ENCODE measurements around the gene CREB5.

CREB5 gene

DNA sequence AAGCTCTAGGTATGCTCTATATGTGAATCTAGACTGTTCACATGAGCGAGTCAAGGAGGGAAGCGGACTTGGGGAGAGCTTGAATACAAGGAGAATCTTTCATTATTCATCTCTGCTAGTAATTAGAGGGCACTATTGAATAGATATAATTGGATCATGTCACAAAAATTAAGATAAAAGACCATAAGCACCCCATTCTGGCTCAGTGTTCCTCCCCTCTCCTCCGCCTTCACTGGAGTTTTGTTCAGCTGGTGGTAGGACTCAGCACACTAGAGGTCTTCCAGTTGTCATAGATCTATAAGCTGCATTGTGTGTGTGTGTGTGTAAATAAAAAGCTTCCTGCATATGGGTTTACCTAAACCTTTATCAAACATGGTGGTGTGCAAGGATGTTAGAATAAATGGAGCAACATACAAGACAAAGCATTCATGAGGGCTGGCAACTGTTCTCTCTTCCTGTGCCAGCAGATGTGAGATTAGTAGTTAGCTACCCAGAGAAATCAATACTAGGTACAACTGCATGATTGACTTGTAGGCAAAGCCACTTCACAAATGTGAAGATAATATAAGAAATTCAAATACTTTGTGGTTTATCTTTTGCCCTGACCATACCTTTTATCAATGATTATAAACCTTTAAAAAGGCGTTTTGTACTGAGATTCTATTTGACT is 142.6 kb downstream of the CREB5 start:
- DNase-seq = no peak

DNA sequence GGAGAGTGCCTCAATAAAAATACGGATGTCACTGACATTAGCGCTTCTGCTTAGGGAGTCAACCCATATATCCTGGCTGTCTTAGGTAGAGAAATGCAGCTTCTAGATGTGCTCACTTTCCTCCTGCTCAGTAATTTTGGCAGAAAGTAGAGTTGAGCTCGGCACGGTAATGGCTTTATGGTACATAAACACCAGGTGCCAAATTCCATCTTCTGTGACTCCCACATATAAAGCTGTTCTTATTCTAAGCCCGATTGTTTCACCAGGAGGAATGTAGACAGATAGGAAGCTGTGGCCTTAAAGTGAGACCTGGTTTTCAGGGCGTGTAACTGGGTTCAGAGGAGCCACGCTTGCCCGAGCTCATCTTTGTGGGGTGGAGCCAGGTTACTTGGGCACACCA is 143.7 kb downstream of the CREB5 start:
- DNase-seq = no peak

DNA sequence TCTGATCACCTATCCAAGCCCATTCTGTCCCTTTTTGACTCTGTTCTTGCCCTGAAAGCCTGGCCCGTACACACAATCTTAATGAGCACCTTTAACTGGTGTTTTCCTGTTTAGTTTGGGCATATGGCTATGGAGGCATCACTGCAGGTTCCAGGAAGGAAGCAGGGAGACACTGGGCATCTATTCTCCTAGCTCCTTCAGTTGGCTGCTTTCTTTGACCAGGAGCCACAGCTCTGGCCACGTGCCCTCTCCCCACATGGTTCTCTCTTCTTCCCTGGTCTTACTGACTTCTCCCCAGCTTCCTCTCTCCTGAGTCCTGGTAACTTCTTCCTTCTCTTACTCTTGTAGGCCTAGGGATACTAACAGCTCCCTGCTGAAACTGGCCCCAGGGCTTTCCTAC is 144.4 kb downstream of the CREB5 start:
- DNase-seq = no peak

DNA sequence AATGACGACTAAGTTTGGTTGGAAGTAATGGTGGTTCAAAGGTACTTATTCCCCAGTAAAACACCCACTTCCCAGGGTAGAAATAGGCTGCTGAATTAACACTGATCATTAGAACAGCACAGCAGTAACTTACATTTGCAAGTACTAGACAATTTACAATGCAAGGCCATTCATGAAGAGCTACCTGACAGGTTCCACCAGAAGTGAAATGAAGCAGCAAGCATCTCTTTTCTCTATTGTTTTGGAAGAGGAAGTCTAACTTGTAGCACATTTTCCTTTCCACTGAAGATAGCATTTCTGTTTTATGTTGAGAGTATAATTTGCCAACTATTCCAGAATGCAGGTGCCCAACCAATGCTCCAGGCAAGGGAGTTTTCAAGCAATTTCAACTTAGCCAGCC is 145.9 kb downstream of the CREB5 start:
- DNase-seq = no peak

DNA sequence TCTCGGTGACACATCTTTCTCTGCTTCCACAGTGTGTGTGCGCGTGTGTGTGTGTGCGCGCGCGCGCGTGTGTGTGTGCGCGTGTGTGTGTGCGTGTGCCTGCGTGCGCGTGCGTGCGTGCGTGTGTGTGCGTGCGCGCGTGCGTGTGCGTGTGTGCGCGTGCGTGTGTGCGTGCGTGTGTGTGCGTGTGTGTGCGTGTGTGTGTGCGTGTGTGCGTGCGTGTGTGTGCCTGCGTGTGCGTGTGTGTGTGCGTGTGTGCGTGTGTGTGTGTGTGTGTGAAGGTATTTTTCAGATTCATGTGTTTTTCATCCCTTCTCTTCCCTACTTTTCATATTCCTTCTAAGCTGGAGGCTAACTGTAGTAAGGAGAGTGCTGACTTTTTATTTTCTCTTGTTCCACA is 148.4 kb downstream of the CREB5 start:
- DNase-seq = no peak

DNA sequence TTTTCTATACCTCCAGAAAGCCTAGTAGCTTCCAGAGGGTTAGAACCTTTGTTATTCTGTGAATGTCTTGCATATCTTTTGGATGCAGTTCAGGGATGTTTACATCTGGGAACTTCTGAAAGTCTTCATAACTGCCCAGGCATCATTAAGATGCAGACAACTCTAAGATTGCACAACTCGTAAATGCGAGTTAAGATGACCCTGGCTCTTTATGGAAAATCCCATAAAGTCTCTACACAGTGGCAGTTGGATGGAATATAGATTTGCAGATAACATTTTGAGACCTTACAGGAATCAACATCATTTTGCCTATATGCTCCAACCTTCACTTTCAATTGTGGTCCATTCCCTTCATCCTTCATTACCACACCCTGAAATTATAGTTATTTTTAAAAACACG is 151.7 kb downstream of the CREB5 start:
- DNase-seq = no peak

DNA sequence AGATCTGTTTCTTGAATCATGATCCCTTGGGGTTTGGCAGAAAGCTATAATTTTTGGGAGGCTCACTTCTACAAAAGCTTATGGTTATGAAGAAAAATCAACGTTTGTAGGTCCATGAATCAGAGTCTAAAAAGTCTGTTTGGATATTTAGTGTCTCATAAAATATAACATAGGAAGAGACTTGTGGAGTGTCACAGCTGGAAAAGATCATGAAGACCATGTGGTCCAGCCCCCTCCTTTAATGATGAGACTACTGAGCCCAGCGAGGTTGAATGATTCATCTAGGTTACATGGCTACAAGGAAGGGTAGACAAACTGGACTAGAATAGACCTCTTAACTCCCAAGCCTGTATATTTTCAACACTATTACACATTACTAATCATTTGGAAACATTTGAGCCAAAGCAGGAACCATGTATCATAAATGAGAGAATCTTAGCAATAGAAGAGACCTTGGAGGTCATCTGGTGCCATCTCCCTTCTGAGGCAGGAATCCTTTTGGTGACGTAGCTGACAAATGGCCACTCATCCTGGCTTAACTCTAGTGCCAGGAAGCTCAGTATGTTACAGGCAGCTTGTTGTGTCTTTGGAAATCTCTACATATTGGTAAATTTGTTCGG is 152.5 kb downstream of the CREB5 start:
- no peak for DNase-seq

DNA sequence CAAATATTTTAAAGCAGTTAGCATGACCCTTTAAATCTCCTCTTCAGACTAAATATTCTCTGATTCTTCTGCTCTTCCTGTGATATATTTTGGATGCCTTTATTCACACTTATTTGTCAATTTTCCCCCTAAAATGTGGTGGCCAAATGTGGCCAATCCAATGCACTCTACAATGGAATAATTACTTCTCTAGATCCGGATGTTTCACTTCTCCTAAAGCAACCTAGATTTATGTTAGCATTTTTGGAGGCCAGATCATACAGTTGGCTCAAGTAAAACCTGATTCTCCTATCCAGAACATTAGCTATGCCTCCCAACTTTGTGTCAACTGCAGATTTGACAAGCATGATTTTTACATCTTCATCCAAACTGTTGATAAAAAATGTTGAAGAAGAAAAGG is 153.7 kb downstream of the CREB5 start:
- no peak for DNase-seq

DNA sequence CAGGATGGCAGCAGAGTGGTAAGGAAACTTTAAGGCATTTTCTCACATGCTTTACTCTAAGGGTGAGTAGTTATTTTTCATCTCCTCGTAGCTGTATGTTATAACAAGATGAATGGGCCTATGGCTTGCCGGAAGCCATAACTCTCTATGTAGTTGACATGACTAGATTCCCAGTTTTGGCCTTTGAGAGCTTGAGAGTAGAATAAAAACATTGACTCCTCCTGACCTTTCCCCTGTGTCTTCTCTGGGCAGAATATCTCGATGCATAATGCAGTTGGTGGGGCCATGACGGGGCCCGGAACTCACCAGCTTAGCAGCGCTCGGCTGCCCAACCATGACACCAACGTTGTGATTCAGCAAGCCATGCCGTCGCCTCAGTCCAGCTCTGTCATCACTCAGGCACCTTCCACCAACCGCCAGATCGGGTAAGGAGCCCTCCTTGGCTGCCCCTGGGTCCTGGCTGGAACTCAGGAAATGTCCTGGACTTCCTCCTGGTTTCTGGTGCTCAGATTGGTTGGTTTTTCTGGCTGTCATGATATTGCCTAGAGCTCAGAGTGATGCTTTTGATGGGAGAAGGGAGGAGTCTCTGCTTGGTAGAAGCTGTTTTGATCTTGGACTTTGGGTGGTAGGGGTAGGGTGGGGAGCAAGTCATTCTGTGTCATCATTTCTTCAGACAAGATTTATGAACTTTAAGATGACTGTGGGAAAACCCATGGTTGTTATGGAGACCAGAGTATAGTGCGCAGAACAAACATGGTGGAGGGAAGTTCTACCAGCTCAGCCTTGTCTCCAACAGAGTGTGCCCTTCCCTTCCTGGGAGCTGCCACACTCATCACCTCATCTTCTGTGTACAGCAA is 158.0 kb downstream of the CREB5 start:
- no peak for DNase-seq

DNA sequence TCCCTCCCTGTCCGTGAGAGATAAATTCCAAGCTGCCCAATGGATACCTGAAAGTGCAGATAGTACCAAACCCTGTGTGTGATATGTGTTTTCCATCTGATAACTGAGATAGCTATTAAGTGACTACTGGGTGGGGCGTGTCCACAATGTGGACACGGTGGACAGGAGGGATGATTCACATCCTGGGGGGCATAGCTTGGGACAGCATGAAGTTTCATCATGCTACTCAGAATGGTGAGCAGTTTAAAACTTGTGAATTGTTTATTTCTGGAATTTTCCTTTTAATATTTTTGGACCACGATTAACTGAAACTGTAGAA is 158.6 kb downstream of the CREB5 start:
- DNase-seq = no peak

DNA sequence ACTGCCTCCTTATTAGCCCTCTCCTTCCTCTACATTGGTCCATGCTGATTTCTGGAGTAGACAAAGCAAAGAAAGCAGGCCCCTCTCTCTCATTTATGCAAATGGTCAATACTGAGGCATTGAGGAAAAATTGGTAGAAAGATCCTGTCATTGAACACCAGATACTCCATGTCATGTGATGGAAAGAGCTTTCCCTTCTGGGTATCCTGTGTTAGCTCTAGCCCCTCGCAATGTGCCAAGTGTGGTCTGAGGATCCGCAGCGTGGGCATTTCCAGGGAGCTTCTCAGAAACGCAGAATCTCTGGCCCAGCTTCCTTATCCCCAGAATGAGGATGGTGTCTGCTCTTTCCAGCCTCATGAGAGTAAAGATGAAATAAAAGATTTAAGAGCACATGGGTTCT is 159.1 kb downstream of the CREB5 start:
- no peak for DNase-seq

DNA sequence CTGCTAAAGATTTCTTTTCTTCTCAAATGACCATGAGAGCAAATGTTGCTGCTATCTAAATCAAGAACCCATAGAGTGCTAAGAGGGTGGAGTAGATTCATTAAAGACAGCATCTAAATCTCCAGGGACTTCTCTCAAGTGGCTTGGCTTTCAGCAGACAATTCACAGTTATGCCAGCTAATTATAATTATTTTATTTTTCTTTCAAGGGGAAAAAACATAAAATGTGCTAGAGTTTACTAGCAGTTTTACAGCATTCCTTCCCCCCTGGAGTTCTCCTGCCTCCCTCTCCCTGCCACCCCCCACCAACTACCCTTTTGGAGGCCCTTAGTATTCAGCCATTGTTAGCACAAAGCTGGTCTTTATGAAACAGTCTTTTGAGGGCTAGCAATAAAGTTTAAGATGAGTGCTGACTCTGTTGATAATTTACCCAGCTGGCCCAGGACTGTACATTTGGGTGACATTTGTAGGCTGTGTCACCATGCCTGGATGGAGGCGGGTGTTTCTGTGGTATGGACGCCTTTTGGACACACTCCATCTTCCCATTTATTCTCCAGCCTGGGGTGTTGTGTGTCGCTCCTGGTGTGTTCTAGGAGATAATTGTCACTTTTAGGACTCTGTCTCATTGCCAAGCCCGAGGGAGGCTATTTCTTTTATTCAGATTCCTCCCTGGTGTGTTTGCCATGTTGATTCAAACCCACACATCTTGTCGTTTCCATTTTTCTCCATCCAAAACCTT is 160.2 kb downstream of the CREB5 start:
- no peak for DNase-seq

DNA sequence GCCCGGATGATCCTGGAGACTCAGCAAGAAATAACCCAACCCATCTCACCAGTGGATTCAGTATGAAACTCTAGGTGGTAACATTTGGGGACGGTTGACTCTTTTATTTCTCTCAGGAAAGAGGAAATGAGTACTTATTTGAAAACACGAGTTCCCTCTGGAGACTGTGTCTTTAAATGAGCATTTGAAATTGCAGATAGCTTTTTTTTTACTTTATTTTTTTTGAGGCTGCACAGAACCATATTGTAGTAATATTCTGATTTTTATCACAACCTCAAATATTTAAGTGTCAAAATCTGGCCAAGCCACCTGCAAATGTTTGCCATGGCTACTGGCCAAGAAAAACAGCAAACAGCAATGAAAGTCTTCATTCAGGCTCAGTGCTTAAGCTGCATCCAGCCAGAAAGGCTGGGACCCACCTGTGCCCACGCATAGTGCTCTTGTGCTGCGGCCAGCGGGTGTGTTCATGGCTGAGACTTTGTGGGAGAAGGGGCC is 160.8 kb downstream of the CREB5 start:
- no peak for DNase-seq

DNA sequence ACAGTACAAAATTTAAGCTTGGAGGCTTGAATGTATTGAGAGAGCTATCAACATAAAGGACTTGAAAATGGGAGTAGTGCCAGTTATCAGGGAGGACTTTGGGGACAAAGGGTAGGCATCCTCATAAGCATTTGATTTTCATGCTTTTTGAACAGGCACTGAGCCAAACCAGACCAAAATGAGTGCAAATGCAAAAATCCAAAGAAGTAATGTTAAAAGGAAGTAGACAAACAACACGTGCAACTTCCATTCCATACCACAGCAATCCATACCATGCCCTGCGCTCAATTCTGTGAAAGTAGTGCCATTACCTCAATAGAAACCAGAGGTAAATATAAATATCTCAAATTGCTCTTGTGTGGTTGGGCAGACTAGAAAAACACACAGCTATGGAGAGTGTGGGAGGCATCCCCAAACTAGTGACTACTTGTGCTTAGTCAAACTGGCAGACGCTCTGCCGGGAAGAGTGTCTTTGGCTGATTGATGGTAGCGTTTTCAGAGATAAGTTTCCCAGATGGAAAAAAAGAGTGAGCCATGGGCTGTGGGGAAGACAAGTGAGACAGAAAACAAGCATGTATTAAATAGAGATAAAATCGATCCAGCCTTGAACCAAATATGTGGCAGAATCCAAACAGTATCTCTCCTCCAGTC is 161.5 kb downstream of the CREB5 start:
- no peak for DNase-seq

DNA sequence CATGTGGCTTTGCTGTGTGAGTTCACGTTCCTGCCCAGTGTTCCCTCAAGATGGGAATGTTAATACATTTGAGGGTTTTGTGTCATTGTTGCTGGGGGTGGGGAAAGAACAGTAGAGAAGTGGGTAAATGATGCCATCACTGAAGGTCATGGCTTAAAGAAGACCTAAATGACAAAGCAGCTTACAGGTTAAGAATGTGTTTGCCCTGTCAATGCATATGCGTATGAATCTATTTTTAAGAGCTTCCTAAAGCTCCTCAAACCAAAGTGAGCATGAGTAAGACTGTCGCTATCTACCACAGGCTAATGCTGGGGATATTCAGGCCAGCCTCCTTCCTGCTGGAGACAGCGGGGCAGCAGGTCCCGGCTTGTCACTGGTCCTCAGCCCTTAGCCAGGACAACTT is 162.9 kb downstream of the CREB5 start:
- DNase-seq = no peak

DNA sequence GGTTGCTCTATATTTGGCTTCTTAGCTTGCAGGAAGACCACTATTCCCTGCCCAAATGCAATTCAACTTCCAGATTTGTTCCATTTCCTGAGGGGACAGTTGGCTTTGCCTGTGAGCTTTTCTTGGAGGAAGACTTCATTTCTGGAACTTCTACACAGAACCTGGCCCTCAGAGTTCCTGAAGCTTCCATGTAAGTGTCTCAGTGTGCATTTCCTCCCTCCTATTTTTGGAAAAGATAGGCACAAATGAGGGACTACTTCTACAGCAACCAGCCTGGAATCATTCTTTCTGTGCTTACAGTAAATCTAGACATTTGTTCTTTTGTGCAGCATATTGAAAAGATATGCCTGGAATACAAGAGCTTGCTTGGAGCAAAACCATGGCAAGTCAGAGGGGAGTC is 164.3 kb downstream of the CREB5 start:
- DNase-seq = no peak

DNA sequence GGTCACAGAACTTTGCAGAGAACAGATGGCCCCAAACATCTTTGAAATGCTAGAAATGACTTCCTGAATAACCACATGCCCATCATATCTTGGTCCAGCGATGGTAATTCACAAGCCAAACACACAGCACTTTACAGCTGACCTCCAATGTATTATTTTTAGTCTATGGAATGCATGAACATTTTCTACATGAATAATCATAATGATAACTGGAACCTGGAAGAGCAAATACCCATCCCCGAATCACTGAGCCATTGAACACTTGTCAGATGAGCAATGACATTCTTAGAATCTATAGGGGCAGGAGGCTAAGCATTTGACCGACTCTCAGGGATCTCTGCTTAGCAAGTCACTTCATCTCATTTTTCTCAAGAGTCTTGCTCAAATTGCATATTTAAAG is 167.3 kb downstream of the CREB5 start:
- DNase-seq = no peak

DNA sequence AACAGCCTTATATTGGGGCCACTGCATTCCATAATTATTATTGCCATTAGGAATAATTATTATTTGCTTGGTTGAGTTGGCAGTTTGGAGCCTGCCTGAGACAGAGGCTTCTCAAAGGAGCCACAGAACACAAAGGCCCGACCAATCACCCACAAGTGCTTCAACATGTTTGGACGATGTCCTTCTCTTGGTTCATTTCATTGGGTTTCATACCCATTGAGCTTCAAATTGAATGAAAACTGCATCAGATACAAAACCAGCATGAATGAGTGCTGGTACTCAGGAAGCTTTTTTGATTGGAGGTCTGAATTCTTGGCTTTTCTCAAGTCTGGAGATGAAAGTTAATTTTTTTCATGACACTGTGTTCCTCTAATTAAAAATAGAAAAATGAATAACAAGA is 168.3 kb downstream of the CREB5 start:
- DNase-seq = no peak

DNA sequence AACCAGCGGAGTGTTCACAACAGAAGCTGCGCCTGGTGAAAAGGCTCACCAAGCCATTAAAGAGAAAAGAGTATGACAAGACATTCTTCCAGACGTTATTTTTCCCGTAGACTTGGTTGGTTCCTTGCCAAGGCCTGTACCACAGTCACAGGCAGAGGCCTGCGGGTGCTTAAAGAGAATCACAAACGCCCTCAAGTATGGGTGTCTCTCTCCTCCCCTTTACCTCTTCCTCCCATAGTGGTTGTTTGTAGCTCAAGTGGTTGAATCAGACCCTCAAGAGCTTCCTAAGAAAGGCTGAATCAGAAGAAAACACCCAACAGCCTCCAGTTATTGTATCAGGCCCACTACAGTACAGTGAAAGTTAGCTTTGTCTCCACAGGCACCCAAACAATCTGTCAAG is 169.0 kb downstream of the CREB5 start:
- DNase-seq = no peak

DNA sequence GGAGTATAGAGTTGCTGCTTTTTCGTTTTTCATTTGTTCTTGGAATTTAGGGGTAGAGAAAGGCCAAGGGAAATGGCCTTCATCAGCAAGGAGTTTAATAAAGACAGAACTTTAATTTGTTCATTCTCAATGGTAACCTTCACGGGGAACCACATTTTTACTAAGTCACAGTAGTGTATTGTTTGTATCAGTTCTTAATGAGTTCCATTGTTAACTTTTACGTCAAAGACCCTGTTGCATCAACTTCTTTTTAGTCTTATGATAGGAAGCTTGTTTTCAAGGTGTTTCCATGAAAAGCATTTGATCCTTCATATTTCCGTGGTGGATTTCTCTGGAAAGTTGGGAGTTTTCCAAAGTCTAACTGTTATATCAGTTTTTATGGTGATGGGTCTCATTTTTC is 169.9 kb downstream of the CREB5 start:
- no peak for DNase-seq

DNA sequence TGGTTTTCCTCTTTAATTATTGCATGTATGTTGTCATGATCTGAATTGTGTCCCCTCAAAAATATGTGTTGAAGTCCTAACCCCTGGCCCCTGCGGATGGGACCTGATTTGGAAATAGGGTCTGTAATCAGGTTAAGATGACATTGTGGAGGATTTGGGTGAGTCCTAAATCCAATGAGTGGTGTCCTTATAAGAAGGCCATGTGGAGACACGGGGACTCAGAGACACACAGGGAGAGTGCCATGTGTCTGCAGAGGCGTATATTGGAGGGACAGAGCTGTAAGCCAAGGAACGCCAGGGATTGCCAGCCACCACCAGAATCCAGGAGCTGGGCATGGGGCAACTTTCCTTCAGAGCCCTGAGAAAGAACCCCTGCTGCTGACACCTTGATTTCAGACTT is 171.9 kb downstream of the CREB5 start:
- no peak for DNase-seq

DNA sequence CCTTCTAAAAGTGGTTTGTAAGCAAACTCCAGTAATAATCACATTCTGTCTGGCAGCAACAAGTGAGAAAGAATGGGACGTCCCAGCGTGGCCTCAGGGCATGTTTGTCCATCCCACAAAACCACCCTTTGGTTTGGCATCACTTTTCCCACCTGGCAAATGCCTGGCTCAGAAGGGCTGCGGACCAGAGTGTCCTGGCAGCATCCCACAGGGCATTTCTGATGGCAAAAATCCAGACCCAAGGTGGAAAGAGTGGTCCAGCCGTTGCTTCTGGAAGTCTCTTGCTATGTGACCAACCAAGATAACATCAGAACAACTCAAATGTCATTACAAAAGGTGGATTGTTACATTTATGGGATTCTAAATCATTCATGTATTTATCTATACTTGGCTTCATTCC is 174.4 kb downstream of the CREB5 start:
- DNase-seq = no peak

DNA sequence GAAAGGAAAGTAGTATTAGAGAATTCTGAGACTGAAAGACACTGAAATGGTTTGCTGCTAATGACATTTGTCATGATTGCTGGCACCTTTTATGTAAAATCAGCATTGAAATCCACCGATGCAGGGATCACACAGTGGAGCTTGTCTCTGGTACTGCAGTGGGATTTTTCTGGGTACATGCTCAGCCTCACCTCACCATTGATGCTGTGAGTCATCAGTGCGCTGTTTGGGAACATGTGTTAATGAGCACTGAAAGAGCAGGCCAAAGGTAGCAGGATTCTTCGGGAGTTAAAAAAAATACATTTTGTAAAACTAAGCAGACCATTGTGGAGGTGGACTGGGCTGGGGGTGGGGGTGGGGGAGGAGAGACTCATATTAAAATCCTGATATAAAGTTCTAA is 174.9 kb downstream of the CREB5 start:
- DNase-seq = no peak
